Measurements from ENCODE around the gene OSM. TPM values are rescaled to one million over a fixed set of nuclear protein-coding genes. Genes with fewer than 3 reads are reported as not detected.

Gene OSM
- total RNA-seq, 2 experiments from 2014 or later = 103 to 107 TPM

DNA sequence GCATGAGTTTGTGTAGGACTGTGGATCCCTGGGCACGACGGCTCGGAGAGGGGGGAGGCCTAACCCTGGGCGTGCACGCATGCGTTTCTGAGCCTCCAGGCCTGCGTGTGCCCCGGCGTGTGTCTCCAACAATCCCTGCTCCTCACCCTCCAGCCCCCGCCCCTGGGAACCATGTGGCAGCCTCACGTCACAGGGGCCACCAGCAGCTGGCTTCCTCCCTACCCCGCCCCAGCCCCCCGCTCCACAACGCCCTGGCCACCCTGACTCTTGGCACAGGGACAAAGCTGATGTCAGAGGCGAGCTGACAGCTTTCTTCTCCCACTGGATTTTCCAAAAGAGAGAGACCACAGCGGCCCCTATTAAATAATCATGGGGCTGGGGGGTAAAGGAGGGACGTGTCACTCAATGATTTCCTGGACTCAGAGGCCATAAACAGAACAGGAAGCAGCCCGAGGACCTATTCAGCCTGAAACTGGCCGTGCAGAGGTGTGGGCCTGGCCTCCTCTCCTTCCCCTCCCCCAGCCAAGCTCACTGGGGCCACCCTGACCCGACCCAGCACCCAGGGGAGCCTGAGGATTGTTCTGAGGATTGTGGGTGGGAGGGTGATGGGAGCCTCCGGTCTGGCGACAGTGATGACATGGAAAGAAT, 13.3 kb downstream of the OSM start:
- ChIA-PET CTCF (interaction anchor here (1.0 kb wide), 1 partner anchor 145 kb away, joined by 3 read pairs; no protein-coding TSS in a partner anchor), POLR2A (interaction anchor here (1.0 kb wide), 1 partner anchor 37 kb away, joined by 4 read pairs; no protein-coding TSS in a partner anchor)
- H3K27me3 Mint-ChIP-seq = no peaks in the 10 kb centered on the region
- H3K36me3 Mint-ChIP-seq (ENCODE audit: low read depth) = no peaks in the 10 kb centered on the region
- no peak overlapping the region for H3K4me3 Mint-ChIP-seq
- H3K9me3 Mint-ChIP-seq = no peaks in the 10 kb centered on the region
- DNase-seq = no peak
- peaks cover 63% of the 10 kb centered on the region for H3K4me1 Mint-ChIP-seq
- H3K27ac Mint-ChIP-seq = no peak overlapping the region

DNA sequence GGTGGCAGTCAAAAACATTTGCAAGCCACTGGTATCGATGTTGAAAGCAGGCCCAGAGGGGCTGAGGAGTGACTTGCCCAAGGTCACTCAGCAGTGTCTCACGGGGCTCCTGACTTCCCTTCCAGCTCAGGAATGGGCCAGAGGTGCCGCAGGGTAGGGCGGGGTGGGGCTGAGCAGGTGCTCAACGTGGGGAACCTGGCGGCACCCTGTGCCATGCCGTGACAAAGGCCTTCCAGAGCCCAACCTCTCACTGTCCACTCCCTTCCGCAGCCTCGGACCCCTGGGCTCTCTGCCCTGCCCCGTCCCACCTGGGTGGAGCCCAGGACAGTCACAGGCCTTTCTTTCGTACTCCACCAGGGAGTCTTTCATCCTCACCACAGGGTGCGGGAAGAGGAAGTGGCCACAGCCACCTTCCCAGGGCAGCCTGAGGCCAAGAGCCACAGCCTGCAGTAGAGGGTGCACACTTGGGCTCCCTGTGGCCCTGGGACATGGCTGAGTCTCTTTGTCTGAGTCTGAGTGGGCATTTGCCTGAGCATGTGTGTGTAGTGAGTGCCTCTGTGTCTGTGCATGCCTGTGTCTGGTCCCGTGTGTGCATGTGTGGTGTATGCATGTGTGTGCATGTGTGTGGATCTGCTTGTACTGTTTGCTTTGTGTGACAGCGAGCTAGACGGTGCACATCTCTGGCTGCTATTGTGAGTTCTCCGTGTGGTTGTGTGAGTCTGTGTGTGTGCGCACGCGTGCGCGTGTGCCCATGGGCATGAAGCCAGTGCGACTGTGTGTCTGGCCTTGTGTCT, 14.0 kb downstream of the OSM start:
- H3K4me1 Mint-ChIP-seq = peaks cover 65% of the 10 kb centered on the region
- POLR2A ChIA-PET = interaction anchor here (1.0 kb wide), 1 partner anchor 38 kb away, joined by 4 read pairs; no protein-coding TSS in a partner anchor
- CTCF ChIA-PET = interaction anchor here (1.0 kb wide), 1 partner anchor 145 kb away, joined by 3 read pairs; no protein-coding TSS in a partner anchor

DNA sequence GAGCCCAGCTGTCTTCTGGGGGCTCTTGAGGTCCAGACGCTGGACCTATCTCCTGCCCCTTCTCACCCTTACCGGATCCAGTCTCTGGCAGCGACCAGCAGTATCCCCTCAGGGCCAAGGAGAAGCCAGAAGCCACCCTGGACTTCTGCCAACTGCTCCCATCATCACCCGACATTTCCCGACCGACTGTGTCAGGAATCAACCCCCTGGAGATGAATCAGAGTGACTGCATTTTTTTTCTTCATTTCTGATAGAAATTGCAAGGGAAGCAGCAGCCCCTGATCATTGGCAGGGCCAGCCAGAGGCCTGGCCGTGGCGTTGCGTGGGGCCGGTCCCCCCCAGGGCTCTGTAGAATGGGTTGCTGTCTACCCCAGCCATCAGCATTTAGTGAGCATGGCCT, 14.9 kb downstream of the OSM start:
- peaks cover 72% of the 10 kb centered on the region for H3K4me1 Mint-ChIP-seq
- DNase-seq = no peak
- H3K9me3 Mint-ChIP-seq = no peaks in the 10 kb centered on the region
- ChIA-PET CTCF (interaction anchor here (1.0 to 1.4 kb wide), 3 partner anchors 74 to 163 kb away, joined by 3 to 8 read pairs (median 3); no protein-coding TSS in a partner anchor), POLR2A (no interaction called here)
- H3K36me3 Mint-ChIP-seq (ENCODE audit: low read depth) = no peaks in the 10 kb centered on the region
- H3K27ac Mint-ChIP-seq = no peak overlapping the region
- H3K4me3 Mint-ChIP-seq = no peak overlapping the region
- H3K27me3 Mint-ChIP-seq = no peaks in the 10 kb centered on the region

More for the DNA sequence above, 14.0 kb downstream of the OSM start:
- no peak for DNase-seq
- H3K4me3 Mint-ChIP-seq = no peak overlapping the region
- no peaks in the 10 kb centered on the region for H3K36me3 Mint-ChIP-seq (ENCODE audit: low read depth)
- no peaks in the 10 kb centered on the region for H3K27me3 Mint-ChIP-seq
- H3K9me3 Mint-ChIP-seq = no peaks in the 10 kb centered on the region
- no peak overlapping the region for H3K27ac Mint-ChIP-seq

- Mint-ChIP-seq H3K9me3 (no peaks in the 10 kb centered on the region), H3K27me3 (no peaks in the 10 kb centered on the region), H3K36me3 (ENCODE audit: low read depth) (peaks cover 4% of the 10 kb centered on the region), H3K27ac (no peak overlapping the region), H3K4me1 (peaks cover 70% of the 10 kb centered on the region), H3K4me3 (no peak overlapping the region)
- CTCF ChIA-PET = interaction anchor here (1.0 to 1.4 kb wide), 3 partner anchors 73 to 162 kb away, joined by 3 to 8 read pairs (median 3); no protein-coding TSS in a partner anchor
- no peak for DNase-seq
- POLR2A ChIA-PET = interaction anchor here (0.7 to 1.1 kb wide), 2 partner anchors 10 to 142 kb away, joined by 3 read pairs; no protein-coding TSS in a partner anchor
Observed at GRCh38 chr22:30250661-30251267, 15.9 kb downstream of the OSM start.

DNA sequence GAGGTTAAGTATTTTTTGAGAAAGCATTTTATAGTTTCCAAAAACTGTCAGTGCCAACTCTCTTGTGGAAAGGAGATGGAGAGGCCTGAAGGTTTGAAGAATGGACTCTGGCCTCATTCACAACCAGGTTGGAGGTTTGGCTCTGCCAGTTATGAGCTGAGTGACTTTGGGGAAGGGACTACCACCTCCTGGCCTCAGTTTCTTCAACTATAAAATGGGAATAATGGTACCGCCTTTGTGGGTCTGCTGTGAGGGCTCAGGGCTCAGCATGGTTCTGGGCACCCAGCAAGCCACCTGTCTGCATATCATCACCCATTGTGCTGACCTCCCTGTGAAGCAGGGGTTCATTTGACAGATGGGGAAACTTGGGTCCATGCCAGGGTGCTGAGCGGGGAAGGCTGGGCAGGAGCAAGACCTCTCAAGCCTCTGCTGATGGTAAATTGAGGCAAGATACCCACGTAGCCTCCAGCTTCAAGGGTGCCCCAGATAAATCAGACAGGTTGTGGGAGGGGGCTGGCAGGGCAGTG, 16.5 kb downstream of the OSM start:
- no peak for DNase-seq
- H3K36me3 Mint-ChIP-seq (ENCODE audit: low read depth) = peaks cover 9% of the 10 kb centered on the region
- no peak overlapping the region for H3K27ac Mint-ChIP-seq
- H3K27me3 Mint-ChIP-seq = no peaks in the 10 kb centered on the region
- no peak overlapping the region for H3K4me3 Mint-ChIP-seq
- peaks cover 74% of the 10 kb centered on the region for H3K4me1 Mint-ChIP-seq
- no peaks in the 10 kb centered on the region for H3K9me3 Mint-ChIP-seq
- POLR2A ChIA-PET = interaction anchor here (1.1 kb wide), 1 partner anchor 11 kb away, joined by 3 read pairs; no protein-coding TSS in a partner anchor
- CTCF ChIA-PET = interaction anchor here (1.4 kb wide), 1 partner anchor 142 kb away, joined by 8 read pairs; no protein-coding TSS in a partner anchor

DNA sequence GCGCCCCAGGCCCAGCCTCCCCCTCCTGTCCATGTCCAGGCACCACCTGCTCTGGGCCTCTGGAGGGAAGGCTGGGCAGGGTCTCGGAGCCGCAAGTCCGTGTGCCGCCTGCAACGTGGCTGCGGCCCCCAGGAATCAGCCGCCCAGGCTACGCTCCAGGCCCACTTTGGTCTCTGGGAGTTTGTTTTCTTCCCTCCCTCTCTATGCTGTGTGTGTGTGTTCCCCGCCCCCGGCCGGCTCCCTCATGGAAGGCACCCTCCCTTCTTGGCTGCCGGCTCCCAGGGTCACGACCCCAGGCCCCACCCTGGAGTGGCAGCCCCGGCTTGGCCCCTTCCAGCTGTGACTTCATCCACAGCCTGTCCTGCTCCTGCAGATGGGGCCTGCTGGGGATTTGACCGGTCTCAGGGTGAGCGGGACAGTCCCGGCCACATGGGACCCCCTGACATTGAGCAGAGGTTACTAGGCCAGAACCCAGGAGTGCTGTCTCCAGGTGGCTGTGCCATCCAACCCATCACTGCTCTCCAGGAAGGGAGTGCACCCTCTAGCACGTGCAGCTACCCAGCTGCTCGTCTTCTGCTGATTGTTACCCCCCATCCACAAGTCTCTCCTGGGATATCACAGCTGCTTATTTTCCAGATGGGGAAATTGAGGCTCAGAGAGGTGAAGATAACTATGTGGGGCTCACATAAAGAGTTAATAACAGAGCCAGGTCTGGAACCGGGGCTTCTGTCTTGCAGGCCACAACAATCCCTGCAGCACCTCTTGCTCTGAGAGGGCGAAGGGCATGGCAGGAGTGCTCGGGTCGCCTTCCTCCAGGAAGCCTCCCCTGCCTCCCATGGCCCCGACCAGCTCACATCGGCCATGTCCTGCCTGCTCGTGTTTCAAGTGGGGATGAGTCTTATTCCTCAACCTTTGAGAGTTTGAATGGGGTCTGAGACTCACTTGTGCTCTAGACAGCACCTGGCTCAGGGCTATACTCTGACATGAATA, 17.3 kb downstream of the OSM start:
- peaks cover 78% of the 10 kb centered on the region for H3K4me1 Mint-ChIP-seq
- H3K36me3 Mint-ChIP-seq (ENCODE audit: low read depth) = peaks cover 17% of the 10 kb centered on the region
- no peak for DNase-seq
- POLR2A ChIA-PET = interaction anchor here (1.1 kb wide), 1 partner anchor 12 kb away, joined by 3 read pairs; no protein-coding TSS in a partner anchor
- no peaks in the 10 kb centered on the region for H3K27me3 Mint-ChIP-seq
- no peaks in the 10 kb centered on the region for H3K9me3 Mint-ChIP-seq
- CTCF ChIA-PET = interaction anchor here (1.2 kb wide), 1 partner anchor 141 kb away, joined by 3 read pairs; no protein-coding TSS in a partner anchor
- H3K4me3 Mint-ChIP-seq = no peak overlapping the region
- H3K27ac Mint-ChIP-seq = no peak overlapping the region

- CTCF ChIA-PET = interaction anchor here (1.2 kb wide), 1 partner anchor 140 kb away, joined by 3 read pairs; no protein-coding TSS in a partner anchor
- no peak for DNase-seq
Observed at GRCh38 chr22:30248484-30248883, 18.2 kb downstream of the OSM start.

DNA sequence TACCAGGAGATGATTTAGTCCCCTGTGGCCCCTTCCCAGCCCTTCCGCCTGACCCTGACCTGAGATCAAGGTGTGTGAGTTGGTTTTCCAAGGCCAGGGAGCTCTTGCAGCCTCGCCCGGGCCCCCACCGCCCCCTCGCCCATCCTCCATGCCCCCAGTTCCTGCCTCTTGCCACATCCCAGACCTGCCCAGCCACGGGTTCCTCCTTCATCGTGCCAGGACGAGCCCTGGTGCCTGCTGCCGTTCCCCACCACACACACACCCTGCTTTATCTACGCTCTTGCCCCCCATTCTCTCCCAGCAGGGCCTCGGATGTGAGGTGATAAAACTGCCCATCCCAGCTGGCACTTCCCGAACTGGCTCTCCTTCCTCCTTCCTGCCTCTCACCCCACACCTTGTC, 18.7 kb downstream of the OSM start:
- peaks cover 83% of the 10 kb centered on the region for H3K4me1 Mint-ChIP-seq
- peak overlapping the region; percentile 7 for H3K27ac Mint-ChIP-seq
- no peak for DNase-seq
- no peaks in the 10 kb centered on the region for H3K27me3 Mint-ChIP-seq
- CTCF ChIA-PET = interaction anchor here (1.2 kb wide), 1 partner anchor 140 kb away, joined by 3 read pairs; no protein-coding TSS in a partner anchor
- POLR2A ChIA-PET = no interaction called here
- peaks cover 30% of the 10 kb centered on the region for H3K36me3 Mint-ChIP-seq (ENCODE audit: low read depth)
- no peaks in the 10 kb centered on the region for H3K9me3 Mint-ChIP-seq
- H3K4me3 Mint-ChIP-seq = peak overlapping the region; percentile 8

More at GRCh38 chr22:30248484-30248883, 18.2 kb downstream of the OSM start:
- Mint-ChIP-seq H3K9me3 (no peaks in the 10 kb centered on the region), H3K27ac (peak overlapping the region; percentile 19), H3K36me3 (ENCODE audit: low read depth) (peaks cover 25% of the 10 kb centered on the region), H3K4me3 (peak overlapping the region; percentile 8), H3K4me1 (peaks cover 82% of the 10 kb centered on the region), H3K27me3 (no peaks in the 10 kb centered on the region)
- POLR2A ChIA-PET = no interaction called here

DNA sequence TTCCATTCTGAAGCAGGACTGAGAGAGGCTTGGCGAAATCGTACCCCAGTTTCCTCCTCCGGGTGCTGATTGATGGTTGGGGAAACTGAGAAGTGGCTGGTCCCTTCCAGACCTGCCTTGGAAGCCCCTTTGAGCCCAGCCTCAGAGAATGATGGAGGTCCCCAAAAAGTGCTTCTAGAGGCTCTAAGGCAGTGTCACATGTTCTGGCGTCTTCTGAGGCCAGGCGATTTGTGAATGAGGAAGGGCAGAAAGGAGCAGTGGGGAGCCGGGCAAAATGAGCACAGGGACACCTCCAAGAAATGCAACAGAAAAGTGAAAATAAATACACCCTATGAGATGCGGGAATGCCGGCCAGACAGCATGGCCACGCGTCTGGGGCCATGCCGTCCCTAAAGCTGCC, 19.1 kb downstream of the OSM start:
- H3K27ac Mint-ChIP-seq = no peak overlapping the region
- peaks cover 34% of the 10 kb centered on the region for H3K36me3 Mint-ChIP-seq (ENCODE audit: low read depth)
- ChIA-PET CTCF (interaction anchor here (1.2 kb wide), 1 partner anchor 139 kb away, joined by 3 read pairs; no protein-coding TSS in a partner anchor), POLR2A (no interaction called here)
- H3K4me3 Mint-ChIP-seq = peak overlapping the region; percentile 95
- H3K4me1 Mint-ChIP-seq = peaks cover 83% of the 10 kb centered on the region
- H3K27me3 Mint-ChIP-seq = no peaks in the 10 kb centered on the region
- no peaks in the 10 kb centered on the region for H3K9me3 Mint-ChIP-seq
- no peak for DNase-seq

DNA sequence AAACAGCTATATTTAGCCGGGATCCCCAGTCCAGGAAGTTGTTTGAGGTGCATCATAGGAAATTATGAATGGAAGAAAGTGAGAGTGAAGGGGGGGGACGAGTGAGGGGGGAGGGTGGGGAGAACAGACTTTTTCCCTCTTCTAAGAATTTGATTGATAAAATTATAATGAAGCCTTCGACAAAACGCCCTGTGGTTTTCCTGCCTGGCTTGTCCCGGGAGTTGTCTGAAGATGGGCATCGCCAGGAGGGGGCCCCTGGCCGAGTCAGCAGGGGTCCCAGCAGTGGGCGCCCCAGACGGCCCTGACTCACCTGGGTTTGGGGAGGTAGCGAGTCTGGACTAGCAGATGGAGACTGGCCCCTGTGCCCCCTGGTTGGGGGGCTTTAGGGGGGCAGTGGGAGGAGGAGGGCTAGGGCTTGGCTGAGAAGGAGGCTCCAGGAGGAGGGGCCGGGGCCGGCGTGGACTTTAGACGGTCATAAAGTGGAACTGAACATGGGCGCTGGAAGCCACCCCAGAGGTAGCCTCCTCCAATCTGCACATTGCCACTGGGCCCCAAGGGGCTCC, 19.8 kb downstream of the OSM start:
- DNase-seq = peak; percentile 36
- Mint-ChIP-seq H3K4me3 (peak overlapping the region; percentile 95), H3K27ac (peak overlapping the region; percentile 68), H3K27me3 (no peaks in the 10 kb centered on the region), H3K9me3 (no peaks in the 10 kb centered on the region), H3K4me1 (peaks cover 80% of the 10 kb centered on the region), H3K36me3 (ENCODE audit: low read depth) (peaks cover 38% of the 10 kb centered on the region)
- ChIA-PET POLR2A (interaction anchor here (0.6 to 4.0 kb wide), 7 partner anchors 12 to 132 kb away, joined by 3 to 35 read pairs (median 4); no protein-coding TSS in a partner anchor), CTCF (interaction anchor here (0.6 to 2.8 kb wide), 8 partner anchors 21 to 158 kb away, joined by 3 to 12 read pairs (median 5); no protein-coding TSS in a partner anchor)

Measured in activated CD4-positive, alpha-beta memory T cell treated with anti-CD3 and anti-CD28 coated beads, Interleukin-2, amount 10 ng/mL, durations not matched to agents 7 days and 5 days (primary cell).